Right ventricle myocardium superior (tissue), 1 donor: Measurements from ENCODE around the gene RPS2. TPM values are rescaled to one million over a fixed set of nuclear protein-coding genes. Genes with fewer than 3 reads are reported as not detected.

Experiments used
- ATAC-seq: fragments of 200-7000 bp; cut with Tn5 transposase; one replicate; pipeline ENCODE4 v1.9.1; 2020; ENCODE audit warnings: mild to moderate bottlenecking; ENCODE audit not compliant: poor library complexity
- DNase-seq: peaks from one replicate; pipeline ENCODE4 v3.0.0-alpha.2; 2020
- intact Hi-C: fragments of 100-400 bp; cut with DNase I; formaldehyde crosslinking; loops from one replicate; pipeline ENCODE4 v1.11.2; 2022
- total RNA-seq: library from RNA; stranded (reverse); fragmentation: NEBNext Ultra II Directional; extraction: Animal tissue kit (Norgen Biotek cat#: 25700); gene quantifications from one replicate; pipeline ENCODE4 v1.2.1, GENCODE V29; 2021
- donor health status: DM: no; HTN: yes; CAD: no; lungs with severe emphysema.

Gene RPS2
- total RNA-seq, 1 donor from 2014 or later, result 770 TPM

GRCh38 chr16:2001035-2001434, 36.4 kb upstream of the RPS2 start:
- intact Hi-C loops, result no loop called here
- DNase-seq (no peak), ATAC-seq (no peak)

DNA sequence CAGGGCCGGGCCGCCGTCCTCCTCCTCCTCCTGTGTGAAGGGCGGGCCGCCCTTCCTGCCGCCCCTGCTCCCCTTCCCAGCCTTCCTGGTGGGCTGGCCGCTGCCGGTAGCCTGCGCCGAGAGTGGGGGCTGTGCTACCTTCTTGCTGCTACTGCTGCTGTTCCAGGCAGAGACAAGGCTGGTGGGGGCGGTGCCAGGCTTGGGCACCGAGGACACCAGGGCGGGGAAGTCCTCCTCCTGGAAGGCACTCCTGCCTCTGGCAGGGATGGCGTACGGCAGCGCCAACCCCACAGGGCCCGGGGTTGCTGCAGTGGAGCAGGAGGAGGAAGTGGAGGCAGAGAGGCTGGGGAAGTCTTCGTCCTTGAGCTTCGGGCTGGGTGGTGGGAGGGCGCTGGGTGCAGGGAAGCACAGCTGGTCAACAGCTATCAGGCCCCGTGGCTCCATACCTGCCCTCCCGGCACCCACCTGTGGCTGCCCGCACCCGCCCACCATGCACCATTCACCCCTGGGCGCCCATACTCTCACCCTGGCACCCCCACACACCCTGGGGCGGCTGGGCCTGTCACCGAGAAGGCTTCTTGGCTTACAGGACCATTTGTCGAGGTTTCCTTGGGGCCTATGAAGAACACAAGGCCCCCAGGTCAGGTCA, 35.4 kb upstream of the RPS2 start:
- intact Hi-C loops, result no loop called here
- DNase-seq (no peak), ATAC-seq (no peak)

GRCh38 chr16:1998852-1999801, 34.5 kb upstream of the RPS2 start:
- intact Hi-C loops, result no loop called here
- DNase-seq (no peak), ATAC-seq (no peak)

GRCh38 chr16:1998360-1998835, 33.8 kb upstream of the RPS2 start:
- intact Hi-C loops, result no loop called here
- DNase-seq (no peak), ATAC-seq (no peak)

- ATAC-seq (no peak), DNase-seq (no peak)
- intact Hi-C loops, result no loop called here
Measured at GRCh38 chr16:1997494-1998359, 33.1 kb upstream of the RPS2 start.

GRCh38 chr16:1993731-1994131, 29.1 kb upstream of the RPS2 start:
- intact Hi-C loops, result no loop called here

DNA sequence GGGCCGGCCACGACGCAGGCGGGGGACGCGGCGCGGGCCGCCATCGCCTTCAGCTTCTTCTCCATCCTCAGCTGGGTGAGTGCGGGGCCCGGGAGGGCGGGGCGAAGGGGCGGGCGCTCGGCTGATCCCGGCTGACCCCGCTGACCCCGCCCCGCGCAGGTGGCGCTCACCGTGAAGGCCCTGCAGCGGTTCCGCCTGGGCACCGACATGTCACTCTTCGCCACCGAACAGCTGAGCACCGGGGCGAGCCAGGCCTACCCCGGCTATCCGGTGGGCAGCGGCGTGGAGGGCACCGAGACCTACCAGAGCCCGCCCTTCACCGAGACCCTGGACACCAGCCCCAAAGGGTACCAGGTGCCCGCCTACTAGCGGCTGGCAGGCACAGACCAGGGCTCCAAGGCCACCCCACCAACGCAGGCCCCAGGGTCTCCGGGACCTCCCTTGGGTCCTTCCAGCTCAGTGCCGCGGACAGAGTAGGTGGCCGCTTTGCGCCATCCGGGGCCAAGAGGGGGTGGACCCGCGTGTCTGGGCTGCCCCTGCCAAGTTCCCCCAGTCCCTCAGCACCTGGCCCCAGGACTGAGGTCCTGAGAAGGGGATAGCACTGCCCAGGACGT, 28.2 kb upstream of the RPS2 start:
- DNase-seq (no peak), ATAC-seq (peak; percentile 3)
- intact Hi-C loops, result no loop called here

More at GRCh38 chr16:1993731-1994131, 29.1 kb upstream of the RPS2 start:
- ATAC-seq (no peak), DNase-seq (no peak)

DNA sequence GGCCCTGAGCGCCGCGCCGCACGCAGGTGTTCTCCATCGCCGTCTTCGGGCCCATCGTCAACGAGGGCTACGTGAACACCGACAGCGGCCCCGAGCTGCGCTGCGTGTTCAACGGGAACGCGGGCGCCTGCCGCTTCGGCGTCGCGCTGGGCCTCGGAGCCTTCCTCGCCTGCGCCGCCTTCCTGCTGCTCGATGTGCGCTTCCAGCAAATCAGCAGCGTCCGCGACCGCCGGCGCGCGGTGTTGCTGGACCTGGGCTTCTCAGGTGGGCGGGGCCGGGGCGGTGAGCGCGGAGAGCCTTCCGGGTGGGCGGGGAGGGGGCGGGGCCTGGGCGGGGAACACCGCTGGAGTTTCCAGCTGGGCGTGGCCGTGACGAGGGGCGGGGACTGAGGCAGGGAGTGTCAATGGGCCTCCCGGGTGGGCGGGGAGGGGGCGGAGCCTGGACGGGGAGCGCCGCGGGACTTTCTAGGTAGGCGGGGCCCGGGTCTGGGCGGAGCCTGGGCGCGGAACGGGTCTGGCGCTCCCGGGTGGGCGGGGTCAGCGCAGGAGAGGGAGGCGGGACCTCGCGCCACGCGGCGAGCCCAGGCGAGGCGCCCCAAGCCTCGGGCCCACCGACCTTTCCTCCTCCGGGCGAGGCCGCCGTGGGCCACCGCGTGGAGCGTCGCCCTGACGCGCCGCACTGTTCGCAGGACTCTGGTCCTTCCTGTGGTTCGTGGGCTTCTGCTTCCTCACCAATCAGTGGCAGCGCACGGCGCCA, 27.5 kb upstream of the RPS2 start:
- DNase-seq, result peak; percentile 96
- intact Hi-C loops, result no loop called here
- ATAC-seq, result peak; percentile 90

DNA sequence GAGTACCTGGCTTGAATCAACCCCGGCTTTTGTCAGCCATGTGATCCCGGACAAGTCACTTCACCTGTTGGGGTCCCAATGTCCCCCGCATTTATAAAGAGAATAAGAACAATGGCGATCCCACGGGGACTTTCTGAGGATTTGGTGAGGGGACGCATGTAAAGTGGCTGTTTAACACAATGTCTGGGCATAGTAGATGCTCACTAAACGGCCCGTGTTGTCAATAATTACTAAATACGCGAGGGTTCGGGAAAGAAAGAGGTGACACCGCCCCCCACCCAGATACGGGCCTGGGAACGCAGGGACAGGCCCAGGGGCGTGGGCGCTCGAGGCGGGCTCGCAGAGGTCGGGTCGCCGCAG, 26.9 kb upstream of the RPS2 start:
- no peak for ATAC-seq
- DNase-seq, result no peak
- intact Hi-C loops, result no loop called here

- no peak for DNase-seq
- no peak for ATAC-seq
- intact Hi-C loops, result no loop called here
Measured at GRCh38 chr16:1991135-1991551, 26.5 kb upstream of the RPS2 start.

- no peak for DNase-seq
- ATAC-seq, result no peak
- intact Hi-C loops, result no loop called here
Measured at GRCh38 chr16:1990351-1991134, 25.9 kb upstream of the RPS2 start.

- intact Hi-C loops, result no loop called here
- ATAC-seq, result no peak
- no peak for DNase-seq
Measured at GRCh38 chr16:1990101-1990350, 25.4 kb upstream of the RPS2 start.

DNA sequence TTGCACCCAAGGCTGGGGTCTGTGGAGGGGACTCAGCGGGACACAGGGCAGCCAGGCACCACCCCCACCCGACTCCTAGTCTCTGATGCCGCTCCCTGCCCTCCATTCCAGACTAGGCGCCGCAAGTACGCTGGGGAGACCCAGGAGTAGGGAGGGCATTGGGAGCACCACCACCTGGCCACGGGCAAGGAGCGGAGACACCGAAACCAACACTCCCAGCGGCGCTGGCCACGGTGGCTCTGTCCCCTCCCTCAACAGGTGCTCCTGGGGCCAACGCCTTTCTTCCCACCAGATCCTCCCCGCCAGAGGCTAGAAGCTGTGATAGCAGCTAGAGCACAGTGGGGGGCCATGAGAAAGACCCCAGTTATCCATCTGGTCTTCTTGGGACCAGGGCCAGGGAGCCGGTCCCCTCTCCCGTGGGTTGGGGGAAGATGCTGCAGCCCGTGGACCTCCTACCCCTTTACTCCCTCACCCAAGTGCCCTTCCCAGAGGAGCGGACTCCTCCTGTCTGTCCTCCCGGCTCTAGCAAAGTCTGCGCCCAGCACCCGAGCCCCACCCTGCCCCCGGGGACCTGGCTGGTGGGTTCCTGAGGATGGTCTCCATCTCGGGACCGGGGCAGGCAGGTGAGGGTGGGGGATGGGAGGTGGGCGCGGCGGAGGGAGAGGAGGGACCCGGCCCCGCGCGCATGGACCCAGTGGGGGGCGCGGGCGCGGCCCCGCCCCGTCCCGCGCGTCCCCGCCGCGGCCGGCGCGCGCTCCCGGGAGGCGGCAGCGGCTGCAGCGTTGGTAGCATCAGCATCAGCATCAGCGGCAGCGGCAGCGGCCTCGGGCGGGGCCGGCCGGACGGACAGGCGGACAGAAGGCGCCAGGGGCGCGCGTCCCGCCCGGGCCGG, 24.8 kb upstream of the RPS2 start, which contains the start of gene SYNGR3:
Gene SYNGR3, plus strand, starts transcription at position 762 of the 892 bp plus-strand sequence. CDS start 133 bp downstream, outside the sequence.
- intact Hi-C loops, result no loop called here
- DNase-seq, result no peak
- ATAC-seq, result no peak

GRCh38 chr16:1987198-1987597, 22.6 kb upstream of the RPS2 start:
- DNase-seq, result no peak
- intact Hi-C loops, result no loop called here
- no peak for ATAC-seq

DNA sequence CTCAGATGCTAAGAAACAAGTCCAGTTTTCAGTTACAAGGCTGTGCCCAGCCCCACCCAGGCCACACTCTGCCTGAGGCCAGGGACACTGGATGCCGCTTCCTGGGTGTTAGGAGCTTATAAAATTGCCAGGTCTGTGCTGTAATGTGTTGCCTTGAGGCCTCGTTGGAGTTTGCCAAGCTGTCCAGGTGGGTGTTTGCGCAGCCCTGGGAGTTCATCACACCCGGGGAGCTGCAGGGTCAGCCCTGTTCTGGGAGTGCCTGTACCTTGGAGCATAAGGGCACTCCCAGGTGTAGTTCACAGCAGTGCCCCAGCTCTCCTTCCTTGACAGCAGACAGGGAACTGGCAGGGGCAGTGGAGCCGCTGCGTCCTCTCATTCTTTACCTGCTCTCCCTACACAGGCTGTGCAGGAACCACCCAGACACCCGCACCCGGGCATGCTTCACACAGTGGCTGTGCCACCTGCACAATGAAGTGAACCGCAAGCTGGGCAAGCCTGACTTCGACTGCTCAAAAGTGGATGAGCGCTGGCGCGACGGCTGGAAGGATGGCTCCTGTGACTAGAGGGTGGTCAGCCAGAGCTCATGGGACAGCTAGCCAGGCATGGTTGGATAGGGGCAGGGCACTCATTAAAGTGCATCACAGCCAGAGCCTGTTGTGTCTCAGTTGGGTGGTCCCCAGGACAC, 21.0 kb upstream of the RPS2 start:
- DNase-seq, result no peak
- intact Hi-C loops, result no loop called here
- no peak for ATAC-seq
